PC-9 (cell line): ENCODE data around the gene CTAGE1. TPM values are rescaled to one million over a fixed set of nuclear protein-coding genes. Genes with fewer than 3 reads are reported as not detected.
A peak's percentile ranks its signal among the peaks of the same experiment; 100 is the strongest.

Source experiments
- BruUV-seq: library from RNA; stranded (reverse); fragments of 400-500 nt; replicated peaks from 2 replicates; lab custom pipeline; 2021; lab: Mats Ljungman, UMichigan
- CTCF ChIA-PET: fragments of 300-600 bp; sonication (Branson Sonifier 250); formaldehyde crosslinking; loops from one replicate; lab custom pipeline; 2022; ENCODE audit warnings: antibody characterized with exemption; lab: Charles Lee
- POLR2A ChIA-PET: fragments of 300-600 bp; sonication (Branson Sonifier 250); formaldehyde crosslinking; loops from one replicate; lab custom pipeline; 2022; ENCODE audit warnings: antibody characterized with exemption; ENCODE audit not compliant: unreplicated experiment; lab: Charles Lee
- DNase-seq, 2 experiments: peaks; one replicate each; pipeline versions ENCODE4 v3.0.0 to v3.0.0-alpha.2; 2015 to 2022; ENCODE audit warnings: mixed read lengths in 1 of 2
- H2AFZ ChIP-seq: fragments of 200-600 bp; sonication (generic); 2 replicates; pipeline ENCODE4 v1.8.1; 2017; ENCODE audit warnings: antibody characterized with exemption
- H3F3A ChIP-seq: fragments of 200-600 bp; sonication (generic); 2 replicates; pipeline ENCODE4 v1.8.1; 2017; ENCODE audit warnings: antibody characterized with exemption, mild to moderate bottlenecking, low read depth; ENCODE audit not compliant: insufficient read depth
- H3K27ac ChIP-seq: fragments of 200-600 bp; sonication (generic); 2 replicates; pipeline ENCODE4 v1.6.1; 2016; ENCODE audit warnings: mixed run types
- H3K27me3 ChIP-seq: fragments of 200-600 bp; sonication (generic); 2 replicates; pipeline ENCODE4 v1.6.1; 2016; ENCODE audit warnings: low read depth, mixed run types; ENCODE audit not compliant: insufficient read depth
- H3K36me3 ChIP-seq: fragments of 200-600 bp; sonication (generic); 2 replicates; pipeline ENCODE4 v1.6.1; 2016; ENCODE audit warnings: low read depth, mixed run types
- H3K4me1 ChIP-seq: fragments of 200-600 bp; sonication (generic); replicated peaks from 2 replicates; pipeline ENCODE4 v1.6.1; 2016; ENCODE audit warnings: mixed run types; ENCODE audit not compliant: insufficient read depth
- H3K4me2 ChIP-seq: fragments of 200-600 bp; sonication (generic); 2 replicates; pipeline ENCODE4 v1.6.1; 2017; ENCODE audit warnings: mixed run types
- H3K4me3 ChIP-seq: fragments of 200-600 bp; sonication (generic); 2 replicates; pipeline ENCODE4 v1.6.1; 2016; ENCODE audit warnings: mixed run types
- H3K79me2 ChIP-seq: fragments of 200-600 bp; sonication (generic); 2 replicates; pipeline ENCODE4 v1.6.1; 2017; ENCODE audit warnings: low read depth, mixed run types
- H3K9me2 ChIP-seq: fragments of 200-600 bp; sonication (generic); 2 replicates; pipeline ENCODE4 v1.8.1; 2017; ENCODE audit warnings: mild to moderate bottlenecking; ENCODE audit not compliant: insufficient read depth
- H3K9me3 ChIP-seq: fragments of 200-600 bp; sonication (generic); 2 replicates; pipeline ENCODE4 v1.8.1; 2016; ENCODE audit warnings: low read depth; ENCODE audit not compliant: insufficient read depth
- H4K20me1 ChIP-seq: fragments of 200-600 bp; sonication (generic); 2 replicates; pipeline ENCODE4 v1.8.1; 2017; ENCODE audit not compliant: insufficient read depth
- CTCF ChIP-seq: fragments of 200-600 bp; sonication (generic); conservative IDR thresholded peaks from 2 replicates; pipeline ENCODE4 v1.6.1; 2017; ENCODE audit warnings: mixed run types, antibody characterized with exemption, mild to moderate bottlenecking, moderate library complexity
- EZH2 ChIP-seq: fragments of 200-600 bp; sonication (generic); IDR thresholded peaks from 2 replicates; pipeline ENCODE4 v1.8.0; 2017; ENCODE audit warnings: antibody characterized with exemption, low read depth
- intact Hi-C: fragments of 100-400 bp; cut with micrococcal nuclease; formaldehyde crosslinking; loops from one replicate; pipeline ENCODE4 v1.10.0; 2022; ENCODE audit not compliant: unreplicated experiment
- total RNA-seq: library from RNA; stranded (reverse); gene quantifications from 2 replicates; pipeline ENCODE4 v1.2.3, GENCODE V29; 2021

The CTAGE1 gene
- total RNA-seq, 1 experiment from 2014 or later, result not detected

GRCh38 chr18:22391407-22392345, 26.0 kb downstream of the CTAGE1 start:
- CTCF ChIA-PET, result interaction anchor here (0.6 kb wide), 1 partner anchor 208 kb away, joined by 3 read pairs; no protein-coding TSS in a partner anchor
- TF ChIP-seq EZH2 (no peak), CTCF (no peak)
- intact Hi-C loops, result loop anchor here (5.0 kb wide), 1 partner anchor 76 kb away; no protein-coding TSS in a partner anchor
- BruUV-seq, result no TSS peak
- DNase-seq, result peak; percentile 34 to 60
- Histone ChIP-seq H3K27ac (no peak overlapping the region), H3K36me3 (no peaks in the 10 kb centered on the region), H3K27me3 (no peaks in the 10 kb centered on the region), H3K79me2 (no peaks in the 10 kb centered on the region), H4K20me1 (no peaks in the 10 kb centered on the region), H3K9me3 (no peaks in the 10 kb centered on the region), H3K9me2 (no peaks in the 10 kb centered on the region), H3K4me3 (no peak overlapping the region), H3F3A (no peaks in the 10 kb centered on the region), H2AFZ (no peak overlapping the region), H3K4me1 (peaks cover 13% of the 10 kb centered on the region), H3K4me2 (no peak overlapping the region)
- POLR2A ChIA-PET, result no interaction called here

GRCh38 chr18:22387787-22388186, 29.9 kb downstream of the CTAGE1 start:
- CTCF ChIA-PET, result interaction anchor here (0.7 kb wide), 1 partner anchor 71 kb away, joined by 3 read pairs; no protein-coding TSS in a partner anchor
- BruUV-seq, result no TSS peak
- H3K4me1 ChIP-seq, result peaks cover 23% of the 10 kb centered on the region

GRCh38 chr18:22387364-22387763, 30.4 kb downstream of the CTAGE1 start:
- POLR2A ChIA-PET, result no interaction called here
- intact Hi-C loops, result no loop called here

More at GRCh38 chr18:22387787-22388186, 29.9 kb downstream of the CTAGE1 start:
- POLR2A ChIA-PET, result no interaction called here
- Histone ChIP-seq H3K36me3 (no peaks in the 10 kb centered on the region), H3K9me3 (no peaks in the 10 kb centered on the region), H4K20me1 (no peaks in the 10 kb centered on the region), H2AFZ (no peak overlapping the region), H3K9me2 (no peaks in the 10 kb centered on the region), H3K27me3 (no peaks in the 10 kb centered on the region), H3K4me2 (peak overlapping the region; percentile 31), H3K79me2 (no peaks in the 10 kb centered on the region), H3K4me3 (no peak overlapping the region), H3F3A (no peaks in the 10 kb centered on the region), H3K27ac (no peak overlapping the region)
- no peak for DNase-seq
- TF ChIP-seq CTCF (no peak), EZH2 (no peak)
- intact Hi-C loops, result no loop called here

More at GRCh38 chr18:22387364-22387763, 30.4 kb downstream of the CTAGE1 start:
- Histone ChIP-seq H3K9me3 (no peaks in the 10 kb centered on the region), H3K4me3 (no peak overlapping the region), H3K4me2 (no peak overlapping the region), H3K9me2 (no peaks in the 10 kb centered on the region), H3K27ac (no peak overlapping the region), H3K79me2 (no peaks in the 10 kb centered on the region), H3K36me3 (no peaks in the 10 kb centered on the region), H4K20me1 (no peaks in the 10 kb centered on the region), H2AFZ (no peak overlapping the region), H3F3A (no peaks in the 10 kb centered on the region), H3K4me1 (peaks cover 23% of the 10 kb centered on the region), H3K27me3 (no peaks in the 10 kb centered on the region)
- TF ChIP-seq CTCF (no peak), EZH2 (no peak)
- CTCF ChIA-PET, result no interaction called here
- DNase-seq, result no peak
- BruUV-seq, result no TSS peak
